ENCODE results near the gene SAYSD1.

DNA sequence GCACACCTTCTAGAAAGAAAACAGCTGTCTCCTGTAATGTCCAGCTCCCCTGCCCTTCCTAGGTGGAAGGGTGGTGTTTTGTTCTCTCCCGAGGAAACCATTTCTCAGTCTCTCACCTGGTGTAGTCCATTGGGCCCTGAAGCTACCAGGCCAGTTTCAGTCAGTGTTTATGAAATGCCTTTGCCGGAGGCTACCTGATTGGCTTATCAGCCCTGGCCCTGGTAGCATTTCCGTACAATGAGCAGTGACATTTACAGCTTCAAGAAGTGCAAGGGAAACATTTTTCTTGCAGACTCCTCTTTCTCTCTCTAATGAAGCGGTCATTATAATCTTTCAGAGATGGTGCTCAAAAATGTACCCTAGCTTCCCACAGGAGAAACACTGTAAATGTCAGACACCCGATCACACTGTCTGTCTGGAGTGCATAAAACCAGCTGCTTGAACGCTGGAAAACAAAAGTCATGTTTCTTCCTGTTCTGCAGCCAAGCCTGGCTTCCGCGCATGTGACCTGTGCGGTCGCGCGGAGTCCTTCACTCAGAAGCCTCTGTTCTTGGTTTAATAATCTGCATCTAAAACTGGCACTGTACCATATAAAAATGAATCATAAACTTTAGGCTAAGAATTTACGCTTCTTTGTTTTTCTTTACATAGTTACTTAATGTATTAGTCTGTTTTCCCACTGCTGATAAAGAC is 28.4 kb upstream of the SAYSD1 start:
- TF ChIP-seq, protein P1, sequence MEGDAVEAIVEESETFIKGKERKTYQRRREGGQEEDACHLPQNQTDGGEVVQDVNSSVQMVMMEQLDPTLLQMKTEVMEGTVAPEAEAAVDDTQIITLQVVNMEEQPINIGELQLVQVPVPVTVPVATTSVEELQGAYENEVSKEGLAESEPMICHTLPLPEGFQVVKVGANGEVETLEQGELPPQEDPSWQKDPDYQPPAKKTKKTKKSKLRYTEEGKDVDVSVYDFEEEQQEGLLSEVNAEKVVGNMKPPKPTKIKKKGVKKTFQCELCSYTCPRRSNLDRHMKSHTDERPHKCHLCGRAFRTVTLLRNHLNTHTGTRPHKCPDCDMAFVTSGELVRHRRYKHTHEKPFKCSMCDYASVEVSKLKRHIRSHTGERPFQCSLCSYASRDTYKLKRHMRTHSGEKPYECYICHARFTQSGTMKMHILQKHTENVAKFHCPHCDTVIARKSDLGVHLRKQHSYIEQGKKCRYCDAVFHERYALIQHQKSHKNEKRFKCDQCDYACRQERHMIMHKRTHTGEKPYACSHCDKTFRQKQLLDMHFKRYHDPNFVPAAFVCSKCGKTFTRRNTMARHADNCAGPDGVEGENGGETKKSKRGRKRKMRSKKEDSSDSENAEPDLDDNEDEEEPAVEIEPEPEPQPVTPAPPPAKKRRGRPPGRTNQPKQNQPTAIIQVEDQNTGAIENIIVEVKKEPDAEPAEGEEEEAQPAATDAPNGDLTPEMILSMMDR (conservative IDR thresholded peaks at IDR 0.05; ENCODE audit: low read depth, low read length), result no peak
- no peak for TF ChIP-seq EZH2 (IDR thresholded peaks at IDR 0.05; ENCODE audit: low read length, unreplicated experiment)
- TF ChIP-seq EZH2phosphoT487 (IDR thresholded peaks at IDR 0.05; ENCODE audit: borderline replicate concordance, low read length), result no peak
